GM13976 (cell line): Measurements from ENCODE around the gene TFEB.

Experiments
- DNase-seq: peaks from one replicate; pipeline ENCODE4 v3.0.0; 2012; ENCODE audit warnings: low spot score
- CTCF ChIP-seq: IDR thresholded peaks from 2 replicates; pipeline ENCODE4 v1.5.1; 2012; ENCODE audit warnings: borderline replicate concordance, mild to moderate bottlenecking; ENCODE audit not compliant: insufficient read depth; ENCODE audit errors: extremely low read depth, missing control alignments, control extremely low read depth
- in situ Hi-C: fragments of 300-500 bp; cut with MboI; formaldehyde crosslinking; loops from one replicate; pipeline ENCODE4 v1.12.0; 2022; ENCODE audit warnings: low sequenced_read_pairs, mixed read lengths, inconsistent platforms; ENCODE audit not compliant: unreplicated experiment

Gene TFEB

DNA sequence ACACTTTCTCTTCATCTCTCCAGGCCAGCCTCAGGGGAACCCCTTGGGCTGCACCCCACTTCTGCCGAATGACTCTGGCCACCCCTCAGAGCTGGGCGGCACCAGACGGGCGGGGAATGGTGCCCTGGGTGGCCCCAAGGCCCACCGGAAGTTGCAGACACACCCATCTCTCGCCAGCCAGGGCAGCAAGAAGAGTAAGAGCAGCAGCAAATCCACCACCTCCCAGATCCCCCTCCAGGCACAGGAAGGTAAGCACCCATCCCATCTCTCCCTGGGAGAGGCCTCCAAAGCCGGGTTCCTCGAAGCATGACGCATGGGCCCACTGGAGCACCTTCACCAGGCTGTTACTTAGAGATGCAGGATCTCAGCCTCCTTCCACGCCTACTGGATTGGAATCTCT is 85.8 kb downstream of the TFEB start:
- TF ChIP-seq CTCF = no peak
- in situ Hi-C loops = no loop called here
- no peak for DNase-seq

GRCh38 chr6:41648921-41649320 is 86.5 kb downstream of the TFEB start:
- no peak for DNase-seq
- in situ Hi-C loops = no loop called here
- TF ChIP-seq CTCF = no peak

- TF ChIP-seq CTCF = no peak
- no peak for DNase-seq
- in situ Hi-C loops = no loop called here
These were observed 87.3 kb downstream of the TFEB start for GRCh38 chr6:41648070-41648585.

- in situ Hi-C loops = no loop called here
- no peak for DNase-seq
These were observed 88.3 kb downstream of the TFEB start for GRCh38 chr6:41647061-41647511.

GRCh38 chr6:41646026-41646795 is 89.2 kb downstream of the TFEB start:
- no peak for DNase-seq
- no peak for TF ChIP-seq CTCF
- in situ Hi-C loops = no loop called here

More at GRCh38 chr6:41647061-41647511, 88.3 kb downstream of the TFEB start:
- TF ChIP-seq CTCF = no peak

DNA sequence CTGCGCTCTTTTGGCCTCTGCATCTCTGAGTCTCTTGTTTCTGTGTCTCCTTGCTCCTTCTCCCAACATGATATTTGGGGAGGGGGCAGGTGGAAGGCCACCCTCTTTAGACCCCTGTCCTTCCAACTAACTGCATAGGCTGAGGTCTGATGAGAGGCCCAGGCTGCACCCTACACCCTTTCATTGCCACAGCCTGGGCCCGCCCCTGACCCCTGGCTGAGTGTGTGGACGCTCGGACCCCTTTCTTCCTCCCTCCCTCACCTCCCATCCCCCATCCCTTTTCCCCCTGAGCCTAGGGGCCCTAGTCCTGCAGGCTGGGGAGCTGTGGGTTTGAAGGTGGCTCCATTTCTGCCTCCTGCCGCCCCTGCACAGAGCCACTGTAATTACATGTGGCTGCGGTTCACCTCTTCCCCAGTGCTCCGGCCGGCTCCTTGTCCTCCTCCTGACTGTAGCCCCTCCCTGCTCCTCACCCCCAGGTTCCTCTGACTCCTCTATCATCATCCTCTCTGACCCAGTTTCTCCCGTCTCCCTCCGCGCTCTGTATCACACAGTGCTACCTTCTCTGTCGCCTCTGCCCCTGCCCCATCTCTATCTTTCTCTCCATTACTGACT is 90.3 kb downstream of the TFEB start:
- no peak for DNase-seq
- no peak for TF ChIP-seq CTCF
- in situ Hi-C loops = no loop called here
